GM12878 (cell line): ENCODE data around the gene PDE8B.

Experiments used
- BACH1 ChIP-seq: fragments of 450-650 bp; IDR thresholded peaks from 2 replicates; pipeline ENCODE4 v1.6.1; 2017; ENCODE audit warnings: mild to moderate bottlenecking, borderline replicate concordance
- CTCF ChIP-seq, 3 experiments: IDR thresholded peaks in 2 of 3; conservative IDR thresholded peaks in 1 of 3; 2 replicates each; pipeline ENCODE4 v1.5.1; 2011; ENCODE audit warnings: low read depth in 3 of 3, low read length in 3 of 3, mild to moderate bottlenecking in 3 of 3, control low read depth in 2 of 3, moderate library complexity in 2 of 3, inconsistent platforms in 1 of 3, mixed read lengths in 1 of 3; ENCODE audit not compliant: control insufficient read depth in 2 of 3, insufficient read depth in 1 of 3; ENCODE audit errors: extremely low read depth in 1 of 3
- E2F4 ChIP-seq: IDR thresholded peaks from 2 replicates; pipeline ENCODE4 v1.6.1; 2012; ENCODE audit warnings: low read depth, low read length, improper control_type of control experiment
- KDM1A ChIP-seq: fragments of 200-600 bp; sonication (generic); IDR thresholded peaks from 2 replicates; pipeline ENCODE4 v1.6.1; 2016; ENCODE audit warnings: borderline replicate concordance
- MEF2A ChIP-seq: IDR thresholded peaks from 2 replicates; pipeline ENCODE4 v1.6.1; 2011; ENCODE audit warnings: low read depth, mild to moderate bottlenecking, low read length, moderate library complexity; ENCODE audit not compliant: insufficient read depth
- MXI1 ChIP-seq: fragments of 150-350 bp; IDR thresholded peaks from 2 replicates; pipeline ENCODE4 v1.6.1; 2011; ENCODE audit warnings: low read depth, mild to moderate bottlenecking, inconsistent platforms, low read length, improper control_type of control experiment
- PKNOX1 ChIP-seq: fragments of 450-650 bp; IDR thresholded peaks from 2 replicates; pipeline ENCODE4 v1.6.1; 2016; ENCODE audit warnings: mild to moderate bottlenecking
- RBBP5 ChIP-seq: fragments of 200-600 bp; sonication (generic); conservative IDR thresholded peaks from 2 replicates; pipeline ENCODE4 v1.6.1; 2016

- no peak for TF ChIP-seq KDM1A
- no peak for TF ChIP-seq MEF2A
- no peak for TF ChIP-seq MXI1
- no peak for TF ChIP-seq E2F4
- no peak for TF ChIP-seq PKNOX1
- TF ChIP-seq CTCF (IDR thresholded peaks at IDR 0.05 in 2 of 3, conservative IDR thresholded peaks at IDR 0.05 in 1 of 3; ENCODE audit: control insufficient read depth in 2 of 3, extremely low read depth in 1 of 3, insufficient read depth in 1 of 3, low read depth in 3 of 3, low read length in 3 of 3): no peak
- TF ChIP-seq RBBP5: no peak
- TF ChIP-seq BACH1: no peak
Measured at GRCh38 chr5:77225531-77225930, 15.1 kb downstream of the PDE8B start.
